ENCODE data around the gene LIN28A.
A peak's percentile ranks its signal among the peaks of the same experiment; 100 is the strongest.

LIN28A gene

GRCh38 chr1:26388791-26389445 is 21.7 kb upstream of the LIN28A start:
- no peak for TF ChIP-seq CTCF (IDR thresholded peaks at IDR 0.05; ENCODE audit: low read depth, low read length)
- no peak for DNase-seq (ENCODE audit: extremely low read depth, low read depth)

GRCh38 chr1:26389604-26390247 is 20.9 kb upstream of the LIN28A start:
- DNase-seq (ENCODE audit: extremely low read depth, low read depth) = no peak

GRCh38 chr1:26391450-26391849 is 19.2 kb upstream of the LIN28A start:
- peak; percentile 87 for TF ChIP-seq CTCF (IDR thresholded peaks at IDR 0.05; ENCODE audit: low read depth, low read length)
- no peak for DNase-seq (ENCODE audit: extremely low read depth, low read depth)

More at GRCh38 chr1:26389604-26390247, 20.9 kb upstream of the LIN28A start:
- no peak for TF ChIP-seq CTCF (IDR thresholded peaks at IDR 0.05; ENCODE audit: low read depth, low read length)

GRCh38 chr1:26395754-26396153 is 14.9 kb upstream of the LIN28A start:
- TF ChIP-seq CTCF (IDR thresholded peaks at IDR 0.05; ENCODE audit: low read depth, low read length) = no peak

GRCh38 chr1:26399034-26399433 is 11.6 kb upstream of the LIN28A start:
- no peak for DNase-seq (ENCODE audit: extremely low read depth, low read depth)
- no peak for TF ChIP-seq CTCF (IDR thresholded peaks at IDR 0.05; ENCODE audit: low read depth, low read length)

More at GRCh38 chr1:26395754-26396153, 14.9 kb upstream of the LIN28A start:
- DNase-seq (ENCODE audit: extremely low read depth, low read depth) = no peak

- DNase-seq (ENCODE audit: extremely low read depth, low read depth) = no peak
- TF ChIP-seq CTCF (IDR thresholded peaks at IDR 0.05; ENCODE audit: low read depth, low read length) = no peak
These were observed 8.7 kb upstream of the LIN28A start for GRCh38 chr1:26401891-26402290.

- DNase-seq (ENCODE audit: extremely low read depth, low read depth) = no peak
- TF ChIP-seq CTCF (IDR thresholded peaks at IDR 0.05; ENCODE audit: low read depth, low read length) = no peak
These were observed 7.0 kb upstream of the LIN28A start for GRCh38 chr1:26403656-26404055.

All from AG09319 (cell line).